ENCODE measurements around the gene HOXA6. TPM values are rescaled to one million over a fixed set of nuclear protein-coding genes. Genes with fewer than 3 reads are reported as not detected.

Gene HOXA6
- total RNA-seq, 1 experiment from 2014 or later, result 0.65 TPM

DNA sequence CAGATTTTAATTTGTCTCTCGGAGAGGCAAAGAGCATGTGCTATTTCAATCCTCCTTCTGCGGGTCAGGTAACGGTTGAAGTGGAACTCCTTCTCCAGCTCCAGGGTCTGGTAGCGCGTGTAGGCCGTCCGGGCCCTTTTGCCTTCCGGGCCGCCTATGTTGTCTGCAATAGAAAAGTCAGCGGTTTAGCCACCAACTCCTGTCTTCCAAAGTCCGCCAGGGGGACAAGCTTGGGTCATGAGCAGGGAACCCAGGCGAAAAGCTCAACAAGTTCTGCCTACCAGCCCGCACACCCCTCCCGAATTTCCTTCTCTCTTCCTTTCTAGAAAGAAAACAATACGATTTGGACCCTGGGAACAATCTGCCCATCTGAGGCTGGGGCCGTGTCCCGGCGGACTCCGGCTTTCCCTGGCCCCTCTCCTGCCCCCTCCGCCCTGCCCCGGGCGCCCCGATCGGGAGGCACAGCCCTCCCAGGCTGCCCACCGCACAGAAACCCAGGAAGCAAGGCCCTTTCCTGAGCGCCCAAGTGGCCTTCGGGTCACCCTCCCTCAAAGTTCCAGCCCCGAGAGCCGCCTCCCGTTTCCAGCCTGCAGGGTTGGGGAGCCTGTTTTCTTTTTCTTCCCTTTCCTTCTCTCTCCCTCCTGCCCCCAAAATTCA lies 5.5 kb downstream of the HOXA6 start:
- Histone ChIP-seq H2AFZ (no peak overlapping the region), H3K4me1 (replicated peaks; ENCODE audit: insufficient read depth) (peaks cover 4% of the 10 kb centered on the region), H3K9me3 (ENCODE audit: insufficient read depth, low read depth) (no peaks in the 10 kb centered on the region), H3K79me2 (ENCODE audit: low read depth) (no peaks in the 10 kb centered on the region), H3K27ac (no peak overlapping the region), H3K27me3 (ENCODE audit: insufficient read depth, low read depth) (no peaks in the 10 kb centered on the region), H3K4me3 (no peak overlapping the region), H3K36me3 (ENCODE audit: low read depth) (no peaks in the 10 kb centered on the region), H4K20me1 (ENCODE audit: insufficient read depth) (no peaks in the 10 kb centered on the region), H3K9me2 (ENCODE audit: insufficient read depth) (no peaks in the 10 kb centered on the region), H3F3A (ENCODE audit: insufficient read depth, low read depth) (no peaks in the 10 kb centered on the region; the same call in 1 of the 2 replicates), H3K4me2 (no peak overlapping the region)
- POLR2A ChIA-PET (ENCODE audit: unreplicated experiment), result no interaction called here
- TF ChIP-seq, protein P1, sequence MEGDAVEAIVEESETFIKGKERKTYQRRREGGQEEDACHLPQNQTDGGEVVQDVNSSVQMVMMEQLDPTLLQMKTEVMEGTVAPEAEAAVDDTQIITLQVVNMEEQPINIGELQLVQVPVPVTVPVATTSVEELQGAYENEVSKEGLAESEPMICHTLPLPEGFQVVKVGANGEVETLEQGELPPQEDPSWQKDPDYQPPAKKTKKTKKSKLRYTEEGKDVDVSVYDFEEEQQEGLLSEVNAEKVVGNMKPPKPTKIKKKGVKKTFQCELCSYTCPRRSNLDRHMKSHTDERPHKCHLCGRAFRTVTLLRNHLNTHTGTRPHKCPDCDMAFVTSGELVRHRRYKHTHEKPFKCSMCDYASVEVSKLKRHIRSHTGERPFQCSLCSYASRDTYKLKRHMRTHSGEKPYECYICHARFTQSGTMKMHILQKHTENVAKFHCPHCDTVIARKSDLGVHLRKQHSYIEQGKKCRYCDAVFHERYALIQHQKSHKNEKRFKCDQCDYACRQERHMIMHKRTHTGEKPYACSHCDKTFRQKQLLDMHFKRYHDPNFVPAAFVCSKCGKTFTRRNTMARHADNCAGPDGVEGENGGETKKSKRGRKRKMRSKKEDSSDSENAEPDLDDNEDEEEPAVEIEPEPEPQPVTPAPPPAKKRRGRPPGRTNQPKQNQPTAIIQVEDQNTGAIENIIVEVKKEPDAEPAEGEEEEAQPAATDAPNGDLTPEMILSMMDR (conservative IDR thresholded peaks at IDR 0.05), result no peak
- no peak for TF ChIP-seq EZH2 (IDR thresholded peaks at IDR 0.05; ENCODE audit: low read depth)
- no TSS peak for BruUV-seq (replicated peaks)
- intact Hi-C loops (cut with micrococcal nuclease; ENCODE audit: unreplicated experiment), result no loop called here
- CTCF ChIA-PET, result interaction anchor here (0.6 kb wide), 1 partner anchor 291 kb away, joined by 4 read pairs; no protein-coding TSS in a partner anchor
- DNase-seq, result no peak

DNA sequence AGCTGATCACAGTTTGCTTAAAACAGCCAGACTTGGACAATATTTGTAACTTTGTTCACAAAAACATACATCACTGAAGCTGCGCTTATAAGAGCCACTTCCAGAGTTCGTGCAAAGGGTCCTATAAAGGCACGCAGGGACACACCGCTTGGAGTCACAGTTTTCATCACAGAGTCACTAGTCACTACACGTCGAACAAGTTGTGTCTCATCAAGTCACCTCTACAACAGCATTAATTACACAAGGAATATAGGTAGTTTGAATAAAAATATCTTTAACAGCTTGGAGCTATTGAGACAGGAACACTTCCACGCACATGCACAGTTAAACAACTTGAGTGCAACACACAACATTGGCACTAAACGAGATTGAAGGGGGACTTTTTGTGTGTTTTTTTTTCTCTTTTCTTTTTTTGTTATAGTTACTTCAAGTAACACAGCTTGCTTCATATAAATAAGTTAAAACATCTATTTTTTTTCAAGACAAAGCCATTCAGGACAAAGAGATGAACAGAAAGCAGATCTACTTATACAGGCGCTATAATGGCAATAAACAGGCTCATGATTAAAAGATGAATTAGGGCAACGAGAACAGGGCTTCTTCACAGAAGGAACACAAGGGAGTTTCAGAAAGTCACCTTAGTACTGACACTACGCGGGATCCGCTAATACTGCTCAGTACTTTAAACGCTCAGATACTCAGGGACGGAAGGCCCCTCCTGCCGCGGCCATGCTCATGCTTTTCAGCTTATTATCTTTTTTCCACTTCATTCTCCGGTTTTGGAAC lies 6.2 kb downstream of the HOXA6 start:
- DNase-seq, result no peak
- no peak for TF ChIP-seq EZH2 (IDR thresholded peaks at IDR 0.05; ENCODE audit: low read depth)
- TF ChIP-seq, protein P1 (conservative IDR thresholded peaks at IDR 0.05), result no peak
- no peaks in the 10 kb centered on the region for H3K79me2 ChIP-seq (ENCODE audit: low read depth)

DNA sequence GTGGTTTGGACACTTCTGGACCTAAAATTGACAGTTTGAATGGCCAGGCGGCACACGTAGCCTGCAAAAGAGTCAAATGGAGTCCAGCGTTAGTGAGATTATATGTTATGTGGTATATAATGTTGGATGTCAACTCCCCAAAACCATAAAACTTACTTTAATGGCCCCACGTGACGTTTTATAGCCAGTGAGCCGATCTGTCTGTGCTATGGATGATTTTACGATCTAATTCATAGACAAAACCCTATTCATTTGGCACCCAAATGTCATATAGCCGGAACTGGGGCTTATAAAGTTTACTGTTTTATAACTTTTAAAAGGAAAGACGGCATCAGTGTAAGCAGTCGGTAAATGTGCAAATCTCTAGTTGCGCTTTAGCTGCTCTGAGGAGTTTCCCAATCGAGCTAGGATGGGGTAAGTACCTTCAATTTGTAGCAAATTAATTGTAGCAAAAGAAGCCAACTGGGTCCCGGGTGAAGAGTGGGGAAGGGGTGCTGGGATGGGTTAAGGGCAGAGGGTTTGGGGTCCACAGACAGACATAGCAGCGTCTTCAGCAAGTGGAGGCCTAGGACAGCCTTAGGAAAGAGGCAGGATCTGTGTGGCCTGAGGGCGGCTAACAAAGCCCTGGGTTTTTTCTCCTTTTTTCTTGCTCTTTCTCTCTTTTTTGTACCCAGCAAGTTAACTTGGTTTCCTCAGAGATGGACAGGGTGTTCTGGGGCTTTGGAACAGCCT lies 7.3 kb downstream of the HOXA6 start:
- Histone ChIP-seq H3F3A (ENCODE audit: insufficient read depth, low read depth) (peaks cover 10% of the 10 kb centered on the region), H3K4me2 (no peak overlapping the region)

More for the DNA sequence above, 6.2 kb downstream of the HOXA6 start:
- ChIA-PET POLR2A (ENCODE audit: unreplicated experiment) (no interaction called here), CTCF (no interaction called here)
- Histone ChIP-seq H3K9me3 (ENCODE audit: insufficient read depth, low read depth) (no peaks in the 10 kb centered on the region), H3F3A (ENCODE audit: insufficient read depth, low read depth) (no peaks in the 10 kb centered on the region; the same call in 1 of the 2 replicates), H4K20me1 (ENCODE audit: insufficient read depth) (no peaks in the 10 kb centered on the region), H3K27ac (no peak overlapping the region), H3K9me2 (ENCODE audit: insufficient read depth) (no peaks in the 10 kb centered on the region), H3K4me2 (no peak overlapping the region), H3K4me3 (no peak overlapping the region), H3K27me3 (ENCODE audit: insufficient read depth, low read depth) (no peaks in the 10 kb centered on the region), H2AFZ (no peak overlapping the region), H3K36me3 (ENCODE audit: low read depth) (no peaks in the 10 kb centered on the region), H3K4me1 (replicated peaks; ENCODE audit: insufficient read depth) (peaks cover 11% of the 10 kb centered on the region)
- no TSS peak for BruUV-seq (replicated peaks)
- intact Hi-C loops (cut with micrococcal nuclease; ENCODE audit: unreplicated experiment), result no loop called here

More for the DNA sequence above, 7.3 kb downstream of the HOXA6 start:
- H3K27me3 ChIP-seq (ENCODE audit: insufficient read depth, low read depth), result no peaks in the 10 kb centered on the region
- H3K27ac ChIP-seq, result no peak overlapping the region
- POLR2A ChIA-PET (ENCODE audit: unreplicated experiment), result no interaction called here
- CTCF ChIA-PET, result no interaction called here
- H3K4me3 ChIP-seq, result no peak overlapping the region
- H3K9me3 ChIP-seq (ENCODE audit: insufficient read depth, low read depth), result no peaks in the 10 kb centered on the region
- no peaks in the 10 kb centered on the region for H3K79me2 ChIP-seq (ENCODE audit: low read depth)
- intact Hi-C loops (cut with micrococcal nuclease; ENCODE audit: unreplicated experiment), result no loop called here
- H3K4me1 ChIP-seq (replicated peaks; ENCODE audit: insufficient read depth), result peaks cover 21% of the 10 kb centered on the region
- no peak overlapping the region for H2AFZ ChIP-seq
- no TSS peak for BruUV-seq (replicated peaks)
- TF ChIP-seq, protein P1 (conservative IDR thresholded peaks at IDR 0.05), result no peak
- TF ChIP-seq EZH2 (IDR thresholded peaks at IDR 0.05; ENCODE audit: low read depth), result no peak
- H3K9me2 ChIP-seq (ENCODE audit: insufficient read depth), result no peaks in the 10 kb centered on the region
- H4K20me1 ChIP-seq (ENCODE audit: insufficient read depth), result no peaks in the 10 kb centered on the region
- no peaks in the 10 kb centered on the region for H3K36me3 ChIP-seq (ENCODE audit: low read depth)
- no peak for DNase-seq
